ENCODE measurements around the gene GRIA3.
A peak's percentile ranks its signal among the peaks of the same experiment; 100 is the strongest.

GRIA3 gene

DNA sequence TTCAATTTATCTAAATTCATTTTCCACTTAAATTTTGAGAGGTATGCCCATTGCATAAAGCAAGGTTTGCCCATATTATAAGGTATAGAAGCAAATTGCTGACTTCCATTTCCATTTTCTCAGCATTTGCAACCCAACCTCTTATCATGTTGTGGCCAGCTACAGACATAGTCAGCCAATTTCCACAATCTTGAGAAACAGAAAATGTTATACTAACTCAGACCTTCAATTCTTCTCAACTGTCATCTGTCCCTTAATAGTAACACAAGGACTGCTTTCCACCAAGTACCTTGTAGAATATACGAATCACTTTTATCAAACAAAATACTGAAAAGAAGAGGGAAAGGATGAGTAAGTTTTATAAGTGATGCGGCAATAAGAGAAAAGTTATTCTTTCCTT, 11.2 kb upstream of the GRIA3 start:
- no peak for DNase-seq
- H3K27ac ChIP-seq, result no peak overlapping the region
- TF ChIP-seq, protein P1, sequence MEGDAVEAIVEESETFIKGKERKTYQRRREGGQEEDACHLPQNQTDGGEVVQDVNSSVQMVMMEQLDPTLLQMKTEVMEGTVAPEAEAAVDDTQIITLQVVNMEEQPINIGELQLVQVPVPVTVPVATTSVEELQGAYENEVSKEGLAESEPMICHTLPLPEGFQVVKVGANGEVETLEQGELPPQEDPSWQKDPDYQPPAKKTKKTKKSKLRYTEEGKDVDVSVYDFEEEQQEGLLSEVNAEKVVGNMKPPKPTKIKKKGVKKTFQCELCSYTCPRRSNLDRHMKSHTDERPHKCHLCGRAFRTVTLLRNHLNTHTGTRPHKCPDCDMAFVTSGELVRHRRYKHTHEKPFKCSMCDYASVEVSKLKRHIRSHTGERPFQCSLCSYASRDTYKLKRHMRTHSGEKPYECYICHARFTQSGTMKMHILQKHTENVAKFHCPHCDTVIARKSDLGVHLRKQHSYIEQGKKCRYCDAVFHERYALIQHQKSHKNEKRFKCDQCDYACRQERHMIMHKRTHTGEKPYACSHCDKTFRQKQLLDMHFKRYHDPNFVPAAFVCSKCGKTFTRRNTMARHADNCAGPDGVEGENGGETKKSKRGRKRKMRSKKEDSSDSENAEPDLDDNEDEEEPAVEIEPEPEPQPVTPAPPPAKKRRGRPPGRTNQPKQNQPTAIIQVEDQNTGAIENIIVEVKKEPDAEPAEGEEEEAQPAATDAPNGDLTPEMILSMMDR (IDR thresholded peaks at IDR 0.05; ENCODE audit: low read depth, low read length, missing control alignments), result no peak
- no peaks in the 10 kb centered on the region for H3K36me3 ChIP-seq (replicated peaks)
- in situ Hi-C loops (cut with HindIII; ENCODE audit: low pct_ligation_motif_present, low sequenced_read_pairs), result no loop called here
- no peaks in the 10 kb centered on the region for H3K27me3 ChIP-seq (replicated peaks)
- H3K4me3 ChIP-seq (ENCODE audit: low read depth, low read length), result no peak overlapping the region

DNA sequence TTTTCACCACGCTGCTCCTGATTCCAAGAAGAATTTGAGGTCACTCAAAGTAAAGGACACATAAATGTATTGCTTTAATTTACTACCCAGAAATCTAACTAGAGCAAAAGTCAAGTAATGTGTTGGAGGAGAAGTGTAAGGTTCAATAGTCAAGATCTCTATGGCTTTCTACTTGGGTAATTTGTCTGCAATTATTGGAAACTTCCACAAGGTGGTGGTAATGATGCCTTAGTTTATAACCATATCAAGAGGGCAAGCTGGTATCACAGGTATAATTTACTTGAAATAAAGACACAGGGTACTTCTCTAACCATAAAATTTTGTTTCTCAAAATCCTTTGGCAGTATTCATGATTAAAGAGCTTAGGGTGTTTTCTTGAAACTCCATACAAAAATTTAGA, 10.2 kb upstream of the GRIA3 start:
- TF ChIP-seq, protein P1 (IDR thresholded peaks at IDR 0.05; ENCODE audit: low read depth, low read length, missing control alignments), result no peak
- Histone ChIP-seq H3K4me3 (ENCODE audit: low read depth, low read length) (no peak overlapping the region), H3K27ac (no peak overlapping the region), H3K36me3 (replicated peaks) (no peaks in the 10 kb centered on the region), H3K27me3 (replicated peaks) (no peaks in the 10 kb centered on the region)
- in situ Hi-C loops (cut with HindIII; ENCODE audit: low pct_ligation_motif_present, low sequenced_read_pairs), result no loop called here
- DNase-seq, result no peak

DNA sequence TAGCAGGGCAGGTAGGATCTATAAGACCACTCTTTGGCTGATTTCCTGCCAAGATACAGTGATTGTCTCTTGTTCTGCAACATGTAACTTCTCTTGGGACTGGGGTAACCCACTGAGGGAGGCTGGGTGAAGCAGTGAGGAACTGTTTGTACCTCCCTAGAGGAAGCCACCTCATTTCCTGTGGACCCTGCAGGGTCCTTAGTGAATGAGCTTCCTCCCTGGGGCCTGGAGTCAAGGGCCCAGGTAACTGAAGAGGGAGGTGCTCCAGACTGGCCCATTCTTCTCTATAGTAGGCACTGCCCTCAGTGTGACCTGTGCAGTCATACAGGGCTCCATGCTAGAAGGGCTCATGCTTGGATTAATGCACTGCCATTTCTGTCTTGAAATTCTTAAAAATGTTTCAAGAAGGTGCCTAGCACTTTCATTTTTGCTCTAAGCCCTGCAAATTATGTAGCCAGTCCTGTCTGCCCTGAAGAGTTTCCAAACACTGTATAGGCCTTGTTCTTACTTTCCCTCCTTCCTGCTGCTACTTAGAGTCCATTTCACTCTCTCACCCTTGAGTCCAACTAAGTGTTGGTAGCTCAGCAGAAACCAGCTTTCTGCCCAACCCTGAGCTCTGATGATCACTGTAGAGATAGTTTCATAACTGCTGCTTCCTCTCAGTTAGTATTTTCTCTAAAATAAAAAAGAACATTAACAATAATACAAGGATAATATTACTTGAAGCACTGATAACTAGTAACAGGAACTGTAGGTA, 8.5 kb upstream of the GRIA3 start:
- Histone ChIP-seq H3K27ac (no peak overlapping the region), H3K27me3 (replicated peaks) (no peaks in the 10 kb centered on the region), H3K36me3 (replicated peaks) (no peaks in the 10 kb centered on the region), H3K4me3 (ENCODE audit: low read depth, low read length) (no peak overlapping the region)
- TF ChIP-seq, protein P1 (IDR thresholded peaks at IDR 0.05; ENCODE audit: low read depth, low read length, missing control alignments), result no peak
- in situ Hi-C loops (cut with HindIII; ENCODE audit: low pct_ligation_motif_present, low sequenced_read_pairs), result no loop called here
- no peak for DNase-seq

DNA sequence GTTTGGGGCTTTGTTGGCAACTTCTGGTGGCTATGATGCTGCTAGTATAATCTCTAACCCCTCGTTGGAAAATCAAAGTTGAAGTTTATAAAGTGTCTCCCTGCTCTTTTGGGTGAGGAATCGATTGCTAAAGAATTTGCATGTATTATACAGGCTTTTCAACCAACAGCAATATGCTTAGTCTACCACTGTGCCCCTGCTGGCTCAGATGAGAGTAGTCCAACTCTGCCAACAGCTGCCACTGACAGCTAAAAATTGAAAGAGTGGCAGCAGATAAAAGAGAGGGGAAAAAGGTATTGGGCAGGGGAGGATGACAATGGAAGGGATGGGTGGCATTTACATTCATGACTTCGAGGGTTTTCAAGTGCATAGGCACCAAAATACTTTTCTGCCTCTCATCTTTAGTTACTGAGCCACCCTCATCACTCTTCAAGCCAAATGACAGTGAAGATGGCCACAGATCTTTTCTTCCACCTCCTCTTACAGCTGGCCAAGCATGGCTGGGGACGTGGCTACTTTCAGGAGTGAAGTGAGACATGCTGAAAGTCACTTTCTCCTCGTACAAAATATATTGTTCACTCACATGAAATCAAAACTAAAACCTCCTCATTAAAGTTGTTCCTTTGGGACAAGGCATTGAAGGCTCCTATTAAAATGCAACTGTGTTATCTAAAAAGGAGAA, 2.7 kb upstream of the GRIA3 start:
- DNase-seq, result no peak
- no peaks in the 10 kb centered on the region for H3K27me3 ChIP-seq (replicated peaks)
- in situ Hi-C loops (cut with HindIII; ENCODE audit: low pct_ligation_motif_present, low sequenced_read_pairs), result no loop called here
- H3K4me3 ChIP-seq (ENCODE audit: low read depth, low read length), result no peak overlapping the region
- H3K36me3 ChIP-seq (replicated peaks), result no peaks in the 10 kb centered on the region
- TF ChIP-seq, protein P1 (IDR thresholded peaks at IDR 0.05; ENCODE audit: low read depth, low read length, missing control alignments), result no peak
- H3K27ac ChIP-seq, result no peak overlapping the region

DNA sequence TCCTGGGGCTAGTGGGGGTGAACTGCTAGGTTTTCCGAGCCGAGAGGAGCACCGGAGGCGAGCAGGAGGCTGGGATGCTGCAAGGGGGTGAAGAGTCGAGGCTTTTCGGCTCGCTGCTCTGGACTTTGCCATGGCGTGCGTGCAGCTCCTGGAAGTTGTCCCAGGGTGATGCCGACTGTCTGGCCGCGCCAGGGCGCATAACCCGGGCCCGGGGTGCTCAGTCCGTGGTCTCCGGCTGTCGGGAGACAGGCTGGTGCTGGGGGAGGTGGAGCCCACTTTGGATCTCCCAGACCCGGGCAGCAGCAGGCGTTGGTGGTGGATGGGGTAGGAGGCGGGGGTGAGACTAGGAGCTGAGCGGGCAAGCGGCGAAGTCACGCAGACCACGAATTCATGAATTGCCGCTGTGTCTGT, 793 bp downstream of the GRIA3 start:
- no peak for DNase-seq
- Histone ChIP-seq H3K27me3 (replicated peaks) (no peaks in the 10 kb centered on the region), H3K4me3 (ENCODE audit: low read depth, low read length) (peak overlapping the region; percentile 56), H3K36me3 (replicated peaks) (no peaks in the 10 kb centered on the region), H3K27ac (no peak overlapping the region)
- TF ChIP-seq, protein P1 (IDR thresholded peaks at IDR 0.05; ENCODE audit: low read depth, low read length, missing control alignments), result no peak
- in situ Hi-C loops (cut with HindIII; ENCODE audit: low pct_ligation_motif_present, low sequenced_read_pairs), result no loop called here

All from brain microvascular endothelial cell (primary cell).